IMR-90 (cell line): ENCODE measurements around the gene ANKS3.

ENCODE experiments used
- BHLHE40 ChIP-seq: fragments of 150-350 bp; IDR thresholded peaks from 2 replicates; pipeline ENCODE4 v1.6.1; 2016; ENCODE audit warnings: mild to moderate bottlenecking, low read depth, low read length
- CEBPB ChIP-seq: IDR thresholded peaks from 2 replicates; pipeline ENCODE4 v1.6.1; 2012; ENCODE audit warnings: low read depth, low read length, improper control_type of control experiment
- CHD1 ChIP-seq: IDR thresholded peaks from 2 replicates; pipeline ENCODE4 v1.6.1; 2012; ENCODE audit warnings: low read depth, low read length, improper control_type of control experiment
- ELK1 ChIP-seq: fragments of 150-350 bp; IDR thresholded peaks from 2 replicates; pipeline ENCODE4 v1.6.1; 2016; ENCODE audit warnings: low read depth, mild to moderate bottlenecking, low read length, moderate library complexity, borderline replicate concordance
- FOS ChIP-seq: fragments of 150-350 bp; IDR thresholded peaks from 2 replicates; pipeline ENCODE4 v1.6.1; 2016; ENCODE audit warnings: low read depth, low read length
- MXI1 ChIP-seq: IDR thresholded peaks from 2 replicates; pipeline ENCODE4 v1.6.1; 2012; ENCODE audit warnings: low read depth, mild to moderate bottlenecking, low read length, moderate library complexity, borderline replicate concordance
- NFE2L2 ChIP-seq: fragments of 150-350 bp; IDR thresholded peaks from 2 replicates; pipeline ENCODE4 v1.6.1; 2016; ENCODE audit warnings: low read depth, mild to moderate bottlenecking, low read length
- POLR2A ChIP-seq: IDR thresholded peaks from 2 replicates; pipeline ENCODE4 v1.6.1; 2012; ENCODE audit warnings: mild to moderate bottlenecking, low read depth, low read length
- RAD21 ChIP-seq: IDR thresholded peaks from 2 replicates; pipeline ENCODE4 v1.6.1; 2012; ENCODE audit warnings: low read length, improper control_type of control experiment
- RCOR1 ChIP-seq: IDR thresholded peaks from 2 replicates; pipeline ENCODE4 v1.6.1; 2012; ENCODE audit warnings: mild to moderate bottlenecking, low read length, improper control_type of control experiment; ENCODE audit not compliant: insufficient replicate concordance
- RFX5 ChIP-seq: IDR thresholded peaks from 2 replicates; pipeline ENCODE4 v1.8.0; 2012; ENCODE audit warnings: low read depth, mild to moderate bottlenecking, low read length, moderate library complexity
- SMC3 ChIP-seq: fragments of 150-350 bp; IDR thresholded peaks from 2 replicates; pipeline ENCODE4 v1.6.1; 2016; ENCODE audit warnings: low read depth, mild to moderate bottlenecking, antibody characterized with exemption, low read length, moderate library complexity
- TF ChIP-seq, protein P1 (sequence below): conservative IDR thresholded peaks from 2 replicates; pipeline ENCODE4 v1.5.1; 2012; ENCODE audit warnings: mild to moderate bottlenecking, low read depth, low read length, improper control_type of control experiment
- TF ChIP-seq, protein P2 (sequence below): fragments of 150-350 bp; IDR thresholded peaks from 2 replicates; pipeline ENCODE4 v1.6.1; 2017; ENCODE audit warnings: mild to moderate bottlenecking, antibody characterized with exemption, low read length, low read depth

- TF ChIP-seq, protein P1, sequence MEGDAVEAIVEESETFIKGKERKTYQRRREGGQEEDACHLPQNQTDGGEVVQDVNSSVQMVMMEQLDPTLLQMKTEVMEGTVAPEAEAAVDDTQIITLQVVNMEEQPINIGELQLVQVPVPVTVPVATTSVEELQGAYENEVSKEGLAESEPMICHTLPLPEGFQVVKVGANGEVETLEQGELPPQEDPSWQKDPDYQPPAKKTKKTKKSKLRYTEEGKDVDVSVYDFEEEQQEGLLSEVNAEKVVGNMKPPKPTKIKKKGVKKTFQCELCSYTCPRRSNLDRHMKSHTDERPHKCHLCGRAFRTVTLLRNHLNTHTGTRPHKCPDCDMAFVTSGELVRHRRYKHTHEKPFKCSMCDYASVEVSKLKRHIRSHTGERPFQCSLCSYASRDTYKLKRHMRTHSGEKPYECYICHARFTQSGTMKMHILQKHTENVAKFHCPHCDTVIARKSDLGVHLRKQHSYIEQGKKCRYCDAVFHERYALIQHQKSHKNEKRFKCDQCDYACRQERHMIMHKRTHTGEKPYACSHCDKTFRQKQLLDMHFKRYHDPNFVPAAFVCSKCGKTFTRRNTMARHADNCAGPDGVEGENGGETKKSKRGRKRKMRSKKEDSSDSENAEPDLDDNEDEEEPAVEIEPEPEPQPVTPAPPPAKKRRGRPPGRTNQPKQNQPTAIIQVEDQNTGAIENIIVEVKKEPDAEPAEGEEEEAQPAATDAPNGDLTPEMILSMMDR = no peak
- TF ChIP-seq POLR2A (no peak), FOS (no peak), SMC3 (no peak), MXI1 (no peak), CEBPB (no peak), ELK1 (no peak), RAD21 (no peak), BHLHE40 (no peak), RCOR1 (no peak), CHD1 (no peak), RFX5 (no peak), NFE2L2 (no peak)
- TF ChIP-seq, protein P2, sequence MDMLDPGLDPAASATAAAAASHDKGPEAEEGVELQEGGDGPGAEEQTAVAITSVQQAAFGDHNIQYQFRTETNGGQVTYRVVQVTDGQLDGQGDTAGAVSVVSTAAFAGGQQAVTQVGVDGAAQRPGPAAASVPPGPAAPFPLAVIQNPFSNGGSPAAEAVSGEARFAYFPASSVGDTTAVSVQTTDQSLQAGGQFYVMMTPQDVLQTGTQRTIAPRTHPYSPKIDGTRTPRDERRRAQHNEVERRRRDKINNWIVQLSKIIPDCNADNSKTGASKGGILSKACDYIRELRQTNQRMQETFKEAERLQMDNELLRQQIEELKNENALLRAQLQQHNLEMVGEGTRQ = no peak
Observed at GRCh38 chr16:4706871-4707270, 27.2 kb downstream of the ANKS3 start.
